Esophagus squamous epithelium (tissue), 5 donors: ENCODE data around the gene PCSK5. TPM values are rescaled to one million over a fixed set of nuclear protein-coding genes. Genes with fewer than 3 reads are reported as not detected.

Experiments used
- DNase-seq: peaks from one replicate; lab custom pipeline; 2025; lab: John Stamatoyannopoulos, UW
- H3K27ac ChIP-seq, 4 donors: fragments of 200-600 bp; sonication (generic); one replicate each; pipeline ENCODE4 v1.5.1; 2016 to 2019; ENCODE audit warnings: mild to moderate bottlenecking in 1 of 4
- H3K27me3 ChIP-seq, 4 donors: fragments of 200-600 bp; sonication (generic); 1 replicate in 3 of 4; 2 replicates in 1 of 4; pipeline versions ENCODE4 v1.5.1 to v1.6.0; 2017 to 2021; ENCODE audit warnings: antibody characterized with exemption in 1 of 4
- H3K36me3 ChIP-seq, 3 donors: fragments of 200-600 bp; sonication (generic); one replicate each; pipeline ENCODE4 v1.5.1; 2016 to 2019
- H3K4me1 ChIP-seq, 3 donors: fragments of 200-600 bp; sonication (generic); one replicate each; pipeline ENCODE4 v1.5.1; 2017 to 2019
- H3K4me3 ChIP-seq, 4 donors: fragments of 200-600 bp; sonication (generic); 1 replicate in 3 of 4; 2 replicates in 1 of 4; pipeline ENCODE4 v1.5.1; 2016 to 2019; ENCODE audit warnings: mild to moderate bottlenecking in 2 of 4, moderate library complexity in 1 of 4
- H3K9me3 ChIP-seq, 3 donors: fragments of 200-600 bp; sonication (generic); one replicate each; pipeline ENCODE4 v1.5.1; 2016 to 2019
- POLR2A ChIP-seq, 4 donors: fragments of 450-650 bp; IDR thresholded peaks; one replicate each; pipeline ENCODE4 v1.6.1; 2017; ENCODE audit warnings: antibody characterized with exemption in 4 of 4, mild to moderate bottlenecking in 4 of 4, moderate library complexity in 3 of 4
- WGBS, 2 donors: methylation state at CpG; one replicate each; pipeline ENCODE4 v1.1.5; 2018; 5-methylcytosine and 5-hydroxymethylcytosine counted together
- intact Hi-C: fragments of 100-400 bp; cut with DNase I; formaldehyde crosslinking; loops from one replicate; pipeline ENCODE4 v1.15.0; 2022
- total RNA-seq, 4 donors: library from RNA; depleted of rRNA; stranded (reverse); fragments of >200 nt; gene quantifications; one replicate each; pipeline ENCODE4 v1.1.0, GENCODE V29; 2016
- TF ChIP-seq, protein P1 (sequence below), 6 experiments: fragments of 450-650 bp in 4 of 6; fragments of 200-600 bp in 2 of 6; sonication (generic) in 2 of 6; IDR thresholded peaks; one replicate each; pipeline ENCODE4 v1.5.1; 2016 to 2019; ENCODE audit warnings: antibody characterized with exemption in 6 of 6, mild to moderate bottlenecking in 4 of 6, moderate library complexity in 4 of 6
- donor health status: DM: yes; HTN: yes; CAD: no.

Gene PCSK5
- total RNA-seq, 4 donors from 2014 or later: 8.4 to 33.8 (median 24.2) TPM

DNA sequence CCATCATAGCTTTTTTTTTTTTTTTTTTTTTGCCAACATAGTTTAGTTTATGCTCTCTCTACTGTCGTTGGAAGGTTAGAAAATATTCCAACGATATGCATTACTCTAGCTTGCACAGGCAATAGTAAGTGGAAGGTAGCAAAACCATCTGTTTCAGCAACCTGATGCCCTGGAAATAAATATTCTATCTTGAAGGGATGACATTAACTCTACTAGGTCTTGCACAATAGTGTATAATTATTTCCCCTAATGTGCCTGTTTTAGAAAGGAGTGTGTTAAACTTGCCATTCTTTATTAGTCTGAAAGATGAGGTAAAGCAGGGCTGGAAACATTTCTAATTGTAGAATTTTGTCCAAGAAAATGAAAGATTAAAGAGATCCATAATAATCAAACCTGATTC, 111.0 kb downstream of the PCSK5 start:
- DNase-seq: no peak
- TF ChIP-seq, protein P1, sequence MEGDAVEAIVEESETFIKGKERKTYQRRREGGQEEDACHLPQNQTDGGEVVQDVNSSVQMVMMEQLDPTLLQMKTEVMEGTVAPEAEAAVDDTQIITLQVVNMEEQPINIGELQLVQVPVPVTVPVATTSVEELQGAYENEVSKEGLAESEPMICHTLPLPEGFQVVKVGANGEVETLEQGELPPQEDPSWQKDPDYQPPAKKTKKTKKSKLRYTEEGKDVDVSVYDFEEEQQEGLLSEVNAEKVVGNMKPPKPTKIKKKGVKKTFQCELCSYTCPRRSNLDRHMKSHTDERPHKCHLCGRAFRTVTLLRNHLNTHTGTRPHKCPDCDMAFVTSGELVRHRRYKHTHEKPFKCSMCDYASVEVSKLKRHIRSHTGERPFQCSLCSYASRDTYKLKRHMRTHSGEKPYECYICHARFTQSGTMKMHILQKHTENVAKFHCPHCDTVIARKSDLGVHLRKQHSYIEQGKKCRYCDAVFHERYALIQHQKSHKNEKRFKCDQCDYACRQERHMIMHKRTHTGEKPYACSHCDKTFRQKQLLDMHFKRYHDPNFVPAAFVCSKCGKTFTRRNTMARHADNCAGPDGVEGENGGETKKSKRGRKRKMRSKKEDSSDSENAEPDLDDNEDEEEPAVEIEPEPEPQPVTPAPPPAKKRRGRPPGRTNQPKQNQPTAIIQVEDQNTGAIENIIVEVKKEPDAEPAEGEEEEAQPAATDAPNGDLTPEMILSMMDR (IDR thresholded peaks at IDR 0.05): no peak
- TF ChIP-seq POLR2A (IDR thresholded peaks at IDR 0.05): no peak
- H3K4me1 ChIP-seq: peaks cover 4 to 11% (median 6%) of the 10 kb centered on the region in 3 donors
- H3K36me3 ChIP-seq: no peaks in the 10 kb centered on the region
- H3K9me3 ChIP-seq: no peaks in the 10 kb centered on the region
- no peaks in the 10 kb centered on the region for H3K27me3 ChIP-seq
- intact Hi-C loops: no loop called here
- 63 to 83% methylated on average over 2 of the region's 2 CpGs for WGBS, 2 donors
- no peak overlapping the region for H3K4me3 ChIP-seq
- H3K27ac ChIP-seq: no peak overlapping the region

GRCh38 chr9:76003041-76003440, 112.6 kb downstream of the PCSK5 start:
- DNase-seq: no peak
- 78 to 87% methylated on average over 5 of the region's 5 CpGs for WGBS, 2 donors
- H3K27ac ChIP-seq: no peak overlapping the region
- no peaks in the 10 kb centered on the region for H3K9me3 ChIP-seq
- TF ChIP-seq, protein P1 (IDR thresholded peaks at IDR 0.05): no peak
- TF ChIP-seq POLR2A (IDR thresholded peaks at IDR 0.05): no peak
- intact Hi-C loops: no loop called here
- H3K4me3 ChIP-seq: no peak overlapping the region
- H3K27me3 ChIP-seq: no peaks in the 10 kb centered on the region
- H3K36me3 ChIP-seq: no peaks in the 10 kb centered on the region
- H3K4me1 ChIP-seq: no peaks in the 10 kb centered on the region

- TF ChIP-seq POLR2A (IDR thresholded peaks at IDR 0.05): no peak
- TF ChIP-seq, protein P1 (IDR thresholded peaks at IDR 0.05): no peak
- WGBS, 2 donors: 41 to 43% methylated on average over 1 of the region's 1 CpG
- Histone ChIP-seq H3K4me1 (no peaks in the 10 kb centered on the region), H3K27me3 (no peaks in the 10 kb centered on the region), H3K9me3 (no peaks in the 10 kb centered on the region), H3K27ac (no peak overlapping the region), H3K36me3 (no peaks in the 10 kb centered on the region), H3K4me3 (no peak overlapping the region)
- intact Hi-C loops: no loop called here
- DNase-seq: no peak
These were observed 114.1 kb downstream of the PCSK5 start for GRCh38 chr9:76004526-76004925.

DNA sequence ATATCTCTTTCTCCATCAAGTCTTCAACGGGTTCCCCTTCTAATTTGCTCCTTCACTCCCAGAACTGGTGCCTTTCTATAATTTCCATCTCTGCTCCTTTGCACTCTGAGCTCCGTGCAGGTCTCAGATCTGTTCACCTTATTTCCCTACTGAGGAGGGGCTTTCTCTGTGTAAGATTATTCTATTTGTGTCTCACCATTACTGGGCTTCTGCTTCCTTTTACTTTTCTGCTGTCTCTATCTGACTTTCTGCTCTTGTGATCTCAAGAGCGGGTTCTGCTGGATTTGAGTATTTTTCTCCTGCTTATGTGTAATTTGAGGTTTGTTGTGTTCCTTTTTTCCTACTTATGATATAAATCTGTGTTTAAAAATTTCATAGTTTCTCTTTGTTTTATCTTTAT, 117.5 kb downstream of the PCSK5 start:
- H3K36me3 ChIP-seq: no peaks in the 10 kb centered on the region
- no peaks in the 10 kb centered on the region for H3K27me3 ChIP-seq
- intact Hi-C loops: no loop called here
- no peaks in the 10 kb centered on the region for H3K9me3 ChIP-seq
- no peak for DNase-seq
- no peak for TF ChIP-seq POLR2A (IDR thresholded peaks at IDR 0.05)
- TF ChIP-seq, protein P1 (IDR thresholded peaks at IDR 0.05): no peak
- H3K4me1 ChIP-seq: no peaks in the 10 kb centered on the region
- 87 to 91% methylated on average over 3 of the region's 3 CpGs for WGBS, 2 donors
- no peak overlapping the region for H3K4me3 ChIP-seq
- no peak overlapping the region for H3K27ac ChIP-seq

- H3K9me3 ChIP-seq: no peaks in the 10 kb centered on the region
- DNase-seq: no peak
These were observed 123.3 kb downstream of the PCSK5 start for GRCh38 chr9:76013809-76014208.

More at GRCh38 chr9:76013809-76014208, 123.3 kb downstream of the PCSK5 start:
- intact Hi-C loops: no loop called here
- Histone ChIP-seq H3K36me3 (no peaks in the 10 kb centered on the region), H3K4me3 (no peak overlapping the region), H3K4me1 (no peaks in the 10 kb centered on the region), H3K27me3 (no peaks in the 10 kb centered on the region), H3K27ac (no peak overlapping the region)
- 50 to 59% methylated on average over 2 of the region's 2 CpGs for WGBS, 2 donors
- no peak for TF ChIP-seq POLR2A (IDR thresholded peaks at IDR 0.05)
- TF ChIP-seq, protein P1 (IDR thresholded peaks at IDR 0.05): no peak
